ENCODE results near the gene LAMA4. TPM values are rescaled to one million over a fixed set of nuclear protein-coding genes. Genes with fewer than 3 reads are reported as not detected.

Gene LAMA4
- total RNA-seq, 1 experiment from 2014 or later = 11.9 TPM

DNA sequence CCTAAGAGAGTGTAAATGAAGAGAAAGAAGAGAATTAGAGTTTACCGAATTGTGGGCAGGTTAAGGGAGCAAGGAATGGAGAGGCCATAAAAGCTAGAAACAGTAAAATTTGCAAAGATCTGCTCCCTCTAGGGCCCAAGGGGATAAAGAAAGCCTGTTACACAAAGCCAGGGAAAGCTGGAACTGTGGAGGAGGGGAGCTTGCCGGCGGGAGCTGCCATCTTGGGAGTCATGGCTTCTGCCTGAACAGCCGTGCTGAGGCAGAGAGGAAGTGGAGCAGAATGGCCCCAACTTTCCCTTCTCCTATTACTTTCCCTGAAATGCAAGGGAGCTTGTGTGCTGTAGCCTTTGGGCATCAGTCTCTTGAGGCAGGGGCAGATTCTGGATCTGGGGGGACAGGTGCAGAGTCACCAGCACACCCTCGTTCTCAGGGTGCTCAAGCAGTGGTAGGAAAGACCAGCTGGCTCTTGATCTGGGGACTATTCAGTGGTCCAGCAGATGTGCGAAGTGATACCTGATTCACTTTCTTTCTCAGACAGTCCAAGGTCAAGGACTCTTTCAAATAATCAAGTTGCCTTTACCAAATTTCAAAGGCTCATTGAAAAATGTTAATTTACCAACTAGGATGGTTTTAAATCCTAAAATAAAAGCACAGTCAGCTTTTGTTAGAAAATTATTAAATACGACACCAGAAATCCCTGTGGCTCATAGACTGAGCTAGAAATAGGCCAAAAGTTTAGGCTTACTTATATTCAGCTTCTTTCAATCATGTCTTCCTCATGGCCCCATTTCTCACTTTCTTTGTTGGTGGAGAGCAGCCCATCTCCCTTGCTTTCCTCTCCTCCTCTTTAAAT is 25.7 kb downstream of the LAMA4 start:
- BruUV-seq (replicated peaks) = no TSS peak
- TF ChIP-seq, protein P1, sequence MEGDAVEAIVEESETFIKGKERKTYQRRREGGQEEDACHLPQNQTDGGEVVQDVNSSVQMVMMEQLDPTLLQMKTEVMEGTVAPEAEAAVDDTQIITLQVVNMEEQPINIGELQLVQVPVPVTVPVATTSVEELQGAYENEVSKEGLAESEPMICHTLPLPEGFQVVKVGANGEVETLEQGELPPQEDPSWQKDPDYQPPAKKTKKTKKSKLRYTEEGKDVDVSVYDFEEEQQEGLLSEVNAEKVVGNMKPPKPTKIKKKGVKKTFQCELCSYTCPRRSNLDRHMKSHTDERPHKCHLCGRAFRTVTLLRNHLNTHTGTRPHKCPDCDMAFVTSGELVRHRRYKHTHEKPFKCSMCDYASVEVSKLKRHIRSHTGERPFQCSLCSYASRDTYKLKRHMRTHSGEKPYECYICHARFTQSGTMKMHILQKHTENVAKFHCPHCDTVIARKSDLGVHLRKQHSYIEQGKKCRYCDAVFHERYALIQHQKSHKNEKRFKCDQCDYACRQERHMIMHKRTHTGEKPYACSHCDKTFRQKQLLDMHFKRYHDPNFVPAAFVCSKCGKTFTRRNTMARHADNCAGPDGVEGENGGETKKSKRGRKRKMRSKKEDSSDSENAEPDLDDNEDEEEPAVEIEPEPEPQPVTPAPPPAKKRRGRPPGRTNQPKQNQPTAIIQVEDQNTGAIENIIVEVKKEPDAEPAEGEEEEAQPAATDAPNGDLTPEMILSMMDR (IDR thresholded peaks at IDR 0.05) = no peak
- TF ChIP-seq TCF7L2 (IDR thresholded peaks at IDR 0.05; ENCODE audit: low read depth, low read length) = no peak
- no peak for TF ChIP-seq POLR2AphosphoS5 (IDR thresholded peaks at IDR 0.05; ENCODE audit: low read depth, low read length)
- TF ChIP-seq SIN3A (IDR thresholded peaks at IDR 0.05; ENCODE audit: borderline replicate concordance, insufficient read depth, low read depth, low read length) = no peak
- TF ChIP-seq, protein P2, sequence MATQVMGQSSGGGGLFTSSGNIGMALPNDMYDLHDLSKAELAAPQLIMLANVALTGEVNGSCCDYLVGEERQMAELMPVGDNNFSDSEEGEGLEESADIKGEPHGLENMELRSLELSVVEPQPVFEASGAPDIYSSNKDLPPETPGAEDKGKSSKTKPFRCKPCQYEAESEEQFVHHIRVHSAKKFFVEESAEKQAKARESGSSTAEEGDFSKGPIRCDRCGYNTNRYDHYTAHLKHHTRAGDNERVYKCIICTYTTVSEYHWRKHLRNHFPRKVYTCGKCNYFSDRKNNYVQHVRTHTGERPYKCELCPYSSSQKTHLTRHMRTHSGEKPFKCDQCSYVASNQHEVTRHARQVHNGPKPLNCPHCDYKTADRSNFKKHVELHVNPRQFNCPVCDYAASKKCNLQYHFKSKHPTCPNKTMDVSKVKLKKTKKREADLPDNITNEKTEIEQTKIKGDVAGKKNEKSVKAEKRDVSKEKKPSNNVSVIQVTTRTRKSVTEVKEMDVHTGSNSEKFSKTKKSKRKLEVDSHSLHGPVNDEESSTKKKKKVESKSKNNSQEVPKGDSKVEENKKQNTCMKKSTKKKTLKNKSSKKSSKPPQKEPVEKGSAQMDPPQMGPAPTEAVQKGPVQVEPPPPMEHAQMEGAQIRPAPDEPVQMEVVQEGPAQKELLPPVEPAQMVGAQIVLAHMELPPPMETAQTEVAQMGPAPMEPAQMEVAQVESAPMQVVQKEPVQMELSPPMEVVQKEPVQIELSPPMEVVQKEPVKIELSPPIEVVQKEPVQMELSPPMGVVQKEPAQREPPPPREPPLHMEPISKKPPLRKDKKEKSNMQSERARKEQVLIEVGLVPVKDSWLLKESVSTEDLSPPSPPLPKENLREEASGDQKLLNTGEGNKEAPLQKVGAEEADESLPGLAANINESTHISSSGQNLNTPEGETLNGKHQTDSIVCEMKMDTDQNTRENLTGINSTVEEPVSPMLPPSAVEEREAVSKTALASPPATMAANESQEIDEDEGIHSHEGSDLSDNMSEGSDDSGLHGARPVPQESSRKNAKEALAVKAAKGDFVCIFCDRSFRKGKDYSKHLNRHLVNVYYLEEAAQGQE (IDR thresholded peaks at IDR 0.05; ENCODE audit: insufficient read depth in 1 of 2, low read depth in 2 of 2, low read length in 1 of 2) = no peak
- ChIA-PET CTCF (no interaction called here), POLR2A (interaction anchor here (0.6 kb wide), 1 partner anchor 18 kb away, joined by 3 read pairs; no protein-coding TSS in a partner anchor)
- in situ Hi-C loops (cut with HindIII; ENCODE audit: low pct_unique_long_range_greater_than_20kb, low sequenced_read_pairs) = no loop called here
- H3K9me3 ChIP-seq (ENCODE audit: control insufficient read depth, insufficient read depth, low read depth, low read length) = no peaks in the 10 kb centered on the region
- no peaks in the 10 kb centered on the region for H3K36me3 ChIP-seq (ENCODE audit: control insufficient read depth, insufficient read depth, low read length)
- no peaks in the 10 kb centered on the region for H3K27me3 ChIP-seq (ENCODE audit: control insufficient read depth, insufficient read depth, low read length)
- DNase-seq (ENCODE audit: low read depth, low spot score) (no peak), ATAC-seq (no peak)
- no peak overlapping the region for H3K27ac ChIP-seq (ENCODE audit: low read length)
- intact Hi-C loops (cut with micrococcal nuclease; ENCODE audit: unreplicated experiment) = no loop called here
- no peak overlapping the region for H3K4me3 ChIP-seq (ENCODE audit: low read depth in 2 of 2, low read length in 2 of 2)
- 0 out of 2 replicates have a peak, but pooled peaks cover 7% of the 10 kb centered on the region for H3K4me1 ChIP-seq (ENCODE audit: control insufficient read depth, insufficient read depth, low read length)

DNA sequence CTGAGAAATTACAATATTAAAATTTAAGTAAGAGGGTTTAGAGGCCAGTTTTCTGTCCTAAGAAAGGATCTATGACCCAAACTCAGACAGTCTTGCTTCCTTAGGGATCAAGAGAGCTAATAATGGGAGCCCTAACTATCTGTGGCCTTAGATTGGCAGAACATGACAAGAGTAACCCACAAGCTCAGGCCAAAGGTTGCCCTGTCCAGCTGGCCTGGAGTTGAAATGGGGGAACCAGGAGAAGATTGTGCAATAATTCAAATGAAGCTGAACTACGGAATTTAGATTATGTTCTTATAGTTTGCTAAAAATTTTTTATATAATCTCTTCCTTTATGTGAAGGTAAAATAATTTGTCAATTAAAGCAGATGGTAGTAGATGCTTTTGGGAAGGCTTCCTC is 26.4 kb downstream of the LAMA4 start:
- ChIA-PET CTCF (no interaction called here), POLR2A (no interaction called here)
- no peak for ATAC-seq
- Histone ChIP-seq H3K36me3 (ENCODE audit: control insufficient read depth, insufficient read depth, low read length) (no peaks in the 10 kb centered on the region), H3K27ac (ENCODE audit: low read length) (no peak overlapping the region), H3K4me1 (ENCODE audit: control insufficient read depth, insufficient read depth, low read length) (0 out of 2 replicates have a peak, but pooled peaks cover 6% of the 10 kb centered on the region), H3K4me3 (ENCODE audit: low read depth in 2 of 2, low read length in 2 of 2) (no peak overlapping the region), H3K9me3 (ENCODE audit: control insufficient read depth, insufficient read depth, low read depth, low read length) (no peaks in the 10 kb centered on the region), H3K27me3 (ENCODE audit: control insufficient read depth, insufficient read depth, low read length) (no peaks in the 10 kb centered on the region)
- intact Hi-C loops (cut with micrococcal nuclease; ENCODE audit: unreplicated experiment) (no loop called here), in situ Hi-C loops (cut with HindIII; ENCODE audit: low pct_unique_long_range_greater_than_20kb, low sequenced_read_pairs) (no loop called here)
- TF ChIP-seq, protein P2 (IDR thresholded peaks at IDR 0.05; ENCODE audit: insufficient read depth in 1 of 2, low read depth in 2 of 2, low read length in 1 of 2) = no peak
- TF ChIP-seq POLR2AphosphoS5 (IDR thresholded peaks at IDR 0.05; ENCODE audit: low read depth, low read length) (no peak), SIN3A (IDR thresholded peaks at IDR 0.05; ENCODE audit: borderline replicate concordance, insufficient read depth, low read depth, low read length) (no peak), TCF7L2 (IDR thresholded peaks at IDR 0.05; ENCODE audit: low read depth, low read length) (no peak)
- TF ChIP-seq, protein P1 (IDR thresholded peaks at IDR 0.05) = no peak
- no TSS peak for BruUV-seq (replicated peaks)
- no peak for DNase-seq (ENCODE audit: low read depth, low spot score)

Data from Panc1 (cell line).